HG03064 (cell line): ENCODE data around the gene COPS7A.
A peak's percentile ranks its signal among the peaks of the same experiment; 100 is the strongest.

Experiments used
- ATAC-seq: cut with Tn5 transposase; IDR thresholded peaks from one replicate; pipeline ENCODE4 v1.9.1; 2021; ENCODE audit warnings: low read depth; ENCODE audit not compliant: unreplicated experiment

The COPS7A gene

GRCh38 chr12:6723607-6724408 is at the start of gene COPS7A:
COPS7A (plus strand) TSS chr12:6724046; CDS start chr12:6724657, 611 bp downstream.
- peak; percentile 92 for ATAC-seq

- no peak for ATAC-seq
Measured at GRCh38 chr12:6676962-6677361, 46.9 kb upstream of the COPS7A start.

GRCh38 chr12:6684609-6685008 is 39.2 kb upstream of the COPS7A start:
- ATAC-seq, result no peak

- ATAC-seq, result no peak
Measured at GRCh38 chr12:6685814-6686213, 38.0 kb upstream of the COPS7A start.

- ATAC-seq, result no peak
Measured at GRCh38 chr12:6688543-6688998, 35.3 kb upstream of the COPS7A start.

- ATAC-seq, result peak; percentile 66
Measured at GRCh38 chr12:6688999-6689882, 34.6 kb upstream of the COPS7A start, which contains the start of gene ZNF384. ZNF384 (minus strand) TSS chr12:6689375; CDS start chr12:6679520, 9,855 bp downstream.

- ATAC-seq, result no peak
Measured at GRCh38 chr12:6691473-6691872, 32.4 kb upstream of the COPS7A start.

GRCh38 chr12:6692888-6693287 is 31.0 kb upstream of the COPS7A start:
- no peak for ATAC-seq

GRCh38 chr12:6693832-6694355 is 30.0 kb upstream of the COPS7A start:
- no peak for ATAC-seq

- ATAC-seq, result no peak
Measured at GRCh38 chr12:6694701-6695100, 29.1 kb upstream of the COPS7A start.

- ATAC-seq, result no peak
Measured at GRCh38 chr12:6695313-6696045, 28.4 kb upstream of the COPS7A start.

GRCh38 chr12:6696690-6697583 is 26.9 kb upstream of the COPS7A start:
- no peak for ATAC-seq

GRCh38 chr12:6697584-6698351 is 26.1 kb upstream of the COPS7A start:
- ATAC-seq, result no peak

- ATAC-seq, result no peak
Measured at GRCh38 chr12:6698352-6699046, 25.3 kb upstream of the COPS7A start.

GRCh38 chr12:6699259-6699988 is 24.4 kb upstream of the COPS7A start:
- ATAC-seq, result no peak

- ATAC-seq, result no peak
Measured at GRCh38 chr12:6699989-6700645, 23.7 kb upstream of the COPS7A start.

GRCh38 chr12:6700646-6701051 is 23.2 kb upstream of the COPS7A start, which contains the start of gene PIANP:
PIANP (minus strand) TSS chr12:6700815; CDS start chr12:6698061, 2,754 bp downstream.
- ATAC-seq, result no peak
